Activated B cell treated with CpG ODN at 0.5 μM for 24 hours (primary cell): ENCODE results near the gene PLCB2. TPM values are rescaled to one million over a fixed set of nuclear protein-coding genes. Genes with fewer than 3 reads are reported as not detected.

Source experiments
- ATAC-seq: fragments of 200-7000 bp; cut with Tn5 transposase; one replicate; pipeline ENCODE4 v1.10.0; 2021; ENCODE audit warnings: low read depth, mild to moderate bottlenecking, moderate library complexity
- CTCF ChIA-PET: fragments of 350-600 bp; sonication (Branson Sonifier 250); formaldehyde crosslinking; loops from one replicate; lab custom pipeline; 2021; ENCODE audit warnings: antibody characterized with exemption; lab: Charles Lee
- POLR2A ChIA-PET: fragments of 350-600 bp; sonication (Branson Sonifier 250); formaldehyde crosslinking; loops from one replicate; lab custom pipeline; 2021; ENCODE audit warnings: antibody characterized with exemption; lab: Charles Lee
- DNase-seq: peaks from one replicate; pipeline ENCODE4 v3.0.0; 2022
- H3K27ac Mint-ChIP-seq: one replicate; pipeline ENCODE4 v1.8.0; 2020; ENCODE audit warnings: mixed read lengths
- H3K27me3 Mint-ChIP-seq: one replicate; pipeline ENCODE4 v1.8.0; 2021; ENCODE audit warnings: mixed read lengths
- H3K36me3 Mint-ChIP-seq: one replicate; pipeline ENCODE4 v1.8.0; 2021; ENCODE audit warnings: low read depth, mixed read lengths
- H3K4me1 Mint-ChIP-seq: one replicate; pipeline ENCODE4 v1.8.0; 2021; ENCODE audit warnings: mixed read lengths
- H3K4me3 Mint-ChIP-seq: one replicate; pipeline ENCODE4 v1.8.0; 2020; ENCODE audit warnings: mild to moderate bottlenecking, mixed read lengths
- H3K9me3 Mint-ChIP-seq: one replicate; pipeline ENCODE4 v1.8.0; 2020; ENCODE audit warnings: mixed read lengths
- CTCF ChIP-seq: fragments of 200-600 bp; IDR thresholded peaks from one replicate; pipeline ENCODE4 v1.8.0; 2022; ENCODE audit warnings: antibody characterized with exemption, mild to moderate bottlenecking
- intact Hi-C: fragments of 100-400 bp; cut with micrococcal nuclease; formaldehyde crosslinking; loops from one replicate; pipeline ENCODE4 v1.15.1; 2024
- total RNA-seq: library from RNA; stranded (reverse); gene quantifications from 2 replicates; pipeline ENCODE4 v1.2.3, GENCODE V29; 2022

Gene PLCB2
- total RNA-seq, 1 donor from 2014 or later = 126 TPM

DNA sequence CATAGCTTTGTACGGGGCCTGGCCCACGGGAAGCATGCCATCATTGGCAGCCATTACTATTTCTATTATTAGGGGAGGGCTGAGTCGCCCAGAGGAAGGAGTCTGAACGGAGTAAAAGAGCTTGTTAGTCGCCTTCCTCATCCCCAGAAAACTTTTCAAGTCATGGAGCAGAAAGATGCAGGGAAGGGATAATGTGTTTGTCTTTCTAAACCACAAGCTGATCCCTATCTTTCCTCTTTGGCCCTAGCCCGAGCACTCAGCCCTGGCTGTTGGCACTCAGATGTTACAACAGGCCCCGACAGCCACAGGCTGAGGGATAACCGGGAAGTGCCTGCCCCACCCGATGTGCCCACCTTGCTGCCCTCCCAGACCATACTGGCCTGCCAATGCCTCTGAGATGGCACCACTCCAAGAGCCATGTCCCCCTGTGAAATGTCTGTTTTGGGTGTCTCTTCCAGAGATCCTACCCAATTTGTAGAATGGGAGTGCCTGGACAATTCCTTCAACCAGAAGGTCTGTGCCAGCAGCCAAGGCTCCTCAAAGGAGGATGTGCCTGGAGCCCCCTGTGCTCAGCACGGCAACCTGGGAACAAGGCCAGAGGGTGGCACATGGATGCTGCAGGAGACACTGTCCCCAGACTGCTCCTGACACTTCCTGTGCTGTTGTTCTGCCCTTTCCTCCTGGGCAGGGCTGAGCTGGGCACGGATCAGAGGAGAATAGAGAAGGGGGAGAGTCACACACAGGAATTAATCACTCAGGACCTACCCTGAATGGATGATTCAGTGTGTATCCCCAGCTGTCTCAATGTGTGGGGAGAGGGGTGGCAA lies 58.0 kb downstream of the PLCB2 start:
- no peak for DNase-seq
- Mint-ChIP-seq H3K9me3 (no peaks in the 10 kb centered on the region), H3K27ac (no peak overlapping the region), H3K4me3 (no peak overlapping the region), H3K4me1 (peaks cover 6% of the 10 kb centered on the region), H3K36me3 (no peaks in the 10 kb centered on the region), H3K27me3 (peaks cover 23% of the 10 kb centered on the region)
- intact Hi-C loops = no loop called here
- ChIA-PET POLR2A (no interaction called here), CTCF (no interaction called here)
- no peak for TF ChIP-seq CTCF
- no peak for ATAC-seq

DNA sequence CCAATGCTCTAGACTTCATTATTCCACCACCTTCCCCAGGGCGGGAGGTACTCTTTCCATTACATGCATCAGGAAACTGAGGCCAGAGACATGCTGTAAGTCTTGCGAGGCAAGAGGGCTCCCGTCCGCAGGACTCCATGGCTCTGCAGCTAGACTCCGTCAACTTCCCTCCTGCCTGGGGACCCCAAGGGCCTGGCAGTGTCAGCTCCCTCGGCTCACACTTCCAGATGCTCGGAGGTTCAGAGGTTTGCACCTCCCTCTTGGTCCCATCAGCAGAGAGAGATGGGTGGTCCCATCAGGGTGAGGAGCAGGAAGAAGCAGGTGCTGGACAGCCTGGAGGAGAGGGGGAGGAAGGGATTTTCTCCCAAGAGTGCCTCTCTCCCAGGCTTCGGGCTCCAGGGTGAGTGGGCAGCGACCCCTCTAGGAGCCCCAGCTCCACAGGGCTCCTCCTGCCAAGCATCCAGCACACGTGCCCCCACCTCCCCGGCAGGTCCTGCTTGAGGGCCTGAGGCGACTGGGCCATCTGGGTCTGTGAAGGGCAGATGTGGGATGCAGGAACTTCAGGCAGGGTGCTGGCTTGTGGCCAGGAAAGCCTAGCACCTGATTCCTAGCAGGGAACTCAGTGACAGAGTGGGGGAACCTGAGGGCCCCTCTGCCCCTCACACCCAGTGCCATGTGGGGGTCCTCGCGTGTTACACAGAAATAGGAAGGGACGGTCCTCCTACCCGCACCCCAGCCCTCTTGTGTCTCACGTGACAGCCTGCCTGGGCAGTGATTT lies 59.5 kb downstream of the PLCB2 start:
- Mint-ChIP-seq H3K36me3 (no peaks in the 10 kb centered on the region), H3K27me3 (peaks cover 16% of the 10 kb centered on the region), H3K27ac (no peak overlapping the region), H3K9me3 (no peaks in the 10 kb centered on the region), H3K4me3 (no peak overlapping the region), H3K4me1 (peaks cover 4% of the 10 kb centered on the region)
- intact Hi-C loops = no loop called here
- TF ChIP-seq CTCF = no peak
- DNase-seq (no peak), ATAC-seq (no peak)
- CTCF ChIA-PET = no interaction called here
- POLR2A ChIA-PET = no interaction called here

DNA sequence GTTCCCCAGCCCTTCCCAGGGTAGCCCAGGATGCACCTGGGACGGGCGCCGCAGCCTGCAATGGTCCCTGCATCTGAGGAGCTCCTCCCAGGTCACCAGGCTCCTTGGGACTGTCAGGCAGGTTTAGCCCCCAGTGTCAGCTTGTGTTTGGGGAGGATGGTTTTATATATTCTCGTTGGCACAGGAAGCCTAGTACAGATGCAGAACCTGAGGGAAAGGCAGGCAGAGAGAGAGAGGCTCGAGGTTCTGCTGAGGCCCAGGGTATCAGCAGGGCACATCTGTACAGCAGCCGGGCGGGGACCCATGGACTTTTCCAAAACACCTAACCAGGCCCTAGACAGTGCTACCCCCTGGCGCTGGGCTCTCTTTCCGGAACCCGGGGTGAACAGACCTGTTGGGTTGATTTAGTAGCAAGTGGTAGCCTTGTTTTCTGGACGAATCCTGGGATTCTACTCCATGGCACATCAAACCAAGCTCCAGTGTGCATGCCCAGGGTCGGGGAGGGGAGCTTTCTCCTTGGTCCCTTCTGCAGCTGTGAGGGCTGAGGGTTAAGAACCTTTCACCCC lies 60.2 kb downstream of the PLCB2 start:
- DNase-seq (no peak), ATAC-seq (no peak)
- peaks cover 13% of the 10 kb centered on the region for H3K27me3 Mint-ChIP-seq
- H3K4me3 Mint-ChIP-seq = no peak overlapping the region
- CTCF ChIA-PET = interaction anchor here (1.2 to 1.6 kb wide), 3 partner anchors 26 to 32 kb away, joined by 3 to 4 read pairs (median 4); no protein-coding TSS in a partner anchor
- H3K36me3 Mint-ChIP-seq = no peaks in the 10 kb centered on the region
- H3K27ac Mint-ChIP-seq = no peak overlapping the region
- no peaks in the 10 kb centered on the region for H3K4me1 Mint-ChIP-seq
- no peak for TF ChIP-seq CTCF
- H3K9me3 Mint-ChIP-seq = no peaks in the 10 kb centered on the region
- intact Hi-C loops = no loop called here
- POLR2A ChIA-PET = no interaction called here

- peaks cover 11% of the 10 kb centered on the region for H3K27me3 Mint-ChIP-seq
- no peak overlapping the region for H3K4me3 Mint-ChIP-seq
- intact Hi-C loops = no loop called here
- no peaks in the 10 kb centered on the region for H3K36me3 Mint-ChIP-seq
- no peak for ATAC-seq
- CTCF ChIA-PET = interaction anchor here (1.2 to 1.6 kb wide), 3 partner anchors 27 to 32 kb away, joined by 3 to 4 read pairs (median 4); no protein-coding TSS in a partner anchor
- H3K9me3 Mint-ChIP-seq = no peaks in the 10 kb centered on the region
- DNase-seq = no peak
- no peak for TF ChIP-seq CTCF
- no peak overlapping the region for H3K27ac Mint-ChIP-seq
- no peaks in the 10 kb centered on the region for H3K4me1 Mint-ChIP-seq
- POLR2A ChIA-PET = no interaction called here
Measured at GRCh38 chr15:40246496-40247280, 61.0 kb downstream of the PLCB2 start.
